ENCODE measurements around the gene FHIT.

- TF ChIP-seq CTCF (IDR thresholded peaks at IDR 0.05; ENCODE audit: low read depth, low read length, poor library complexity, severe bottlenecking) (no peak), EZH2phosphoT487 (IDR thresholded peaks at IDR 0.05; ENCODE audit: borderline replicate concordance, low read length) (no peak)
These were observed 837.7 kb downstream of the FHIT start for GRCh38 chr3:60413551-60413950.
